Right ventricle myocardium inferior (tissue), 1 donor: ENCODE measurements around the gene DCUN1D2. TPM values are rescaled to one million over a fixed set of nuclear protein-coding genes. Genes with fewer than 3 reads are reported as not detected.

Experiments used
- ATAC-seq: fragments of 200-7000 bp; cut with Tn5 transposase; one replicate; pipeline ENCODE4 v1.9.1; 2020; ENCODE audit warnings: mild to moderate bottlenecking, moderate library complexity
- DNase-seq: peaks from one replicate; pipeline ENCODE4 v3.0.0; 2021; ENCODE audit errors: missing footprints
- intact Hi-C: fragments of 100-400 bp; cut with DNase I; formaldehyde crosslinking; loops from one replicate; pipeline ENCODE4 v1.11.0; 2022
- total RNA-seq: library from RNA; stranded (reverse); fragmentation: NEBNext Ultra II Directional; extraction: Animal tissue kit (Norgen Biotek cat#: 25700); gene quantifications from one replicate; pipeline ENCODE4 v1.2.1, GENCODE V29; 2021
- donor health status: DM: no; HTN: yes; CAD: no; lungs with severe emphysema.

The DCUN1D2 gene
- total RNA-seq, 1 donor from 2014 or later: 194 TPM

GRCh38 chr13:113406321-113407102, 84.0 kb downstream of the DCUN1D2 start:
- intact Hi-C loops: no loop called here
- no peak for ATAC-seq

More at GRCh38 chr13:113406321-113407102, 84.0 kb downstream of the DCUN1D2 start:
- no peak for DNase-seq

Other genes with a start within 250 kb of the DCUN1D2 start
- 104 TPM for gene LAMP1, start 193.5 kb downstream of the DCUN1D2 start, total RNA-seq
- gene GRTP1, start 126.6 kb downstream of the DCUN1D2 start, total RNA-seq: 1.5 TPM
- gene ADPRHL1, start 37.2 kb downstream of the DCUN1D2 start, total RNA-seq: 468 TPM
- 46.7 TPM for gene TFDP1, start 94.0 kb upstream of the DCUN1D2 start, total RNA-seq
- not detected for gene ATP4B, start 167.5 kb upstream of the DCUN1D2 start, total RNA-seq
- 0.11 TPM for gene GRK1, start 176.5 kb upstream of the DCUN1D2 start, total RNA-seq